ENCODE results near the gene RHCE. TPM values are rescaled to one million over a fixed set of nuclear protein-coding genes. Genes with fewer than 3 reads are reported as not detected.
A peak's percentile ranks its signal among the peaks of the same experiment; 100 is the strongest.

The RHCE gene
- total and polyA plus RNA-seq, 9 of the 15 experiments (the other 6 are each of a cell fraction or from before 2014, with no cell fraction given): 5.4 to 31.5 (median 12.6) TPM

GRCh38 chr1:25430967-25431881, 10.6 kb upstream of the RHCE start (continued):
- TF ChIP-seq TCF3 (CRISPR knock-in tag; IDR thresholded peaks at IDR 0.05) (0 out of 2 replicates have a peak, but pooled peaks have one; percentile 8), SIN3A (IDR thresholded peaks at IDR 0.05; ENCODE audit: borderline replicate concordance in 2 of 2, control insufficient read depth in 1 of 2, low read depth in 2 of 2, low read length in 2 of 2) (peak in 1 of 2 experiments; percentile 82; a peak in 3 of 4 replicates), ZNF57 (CRISPR knock-in tag; IDR thresholded peaks at IDR 0.05) (no peak), SMC3 (conservative IDR thresholded peaks at IDR 0.05; ENCODE audit: insufficient read depth, low read depth, low read length) (0 out of 2 replicates have a peak, but pooled peaks have one; percentile 11), KAT7 (CRISPR knock-in tag; IDR thresholded peaks at IDR 0.05; ENCODE audit: borderline replicate concordance) (peak; percentile 43; the same call in 1 of the 2 replicates), ZNF696 (CRISPR knock-in tag; conservative IDR thresholded peaks at IDR 0.05) (no peak), PPARD (CRISPR knock-in tag; IDR thresholded peaks at IDR 0.05) (no peak), CXXC5 (CRISPR knock-in tag; IDR thresholded peaks at IDR 0.05) (peak; percentile 81), ZNF507 (tag; conservative IDR thresholded peaks at IDR 0.05) (no peak), NFIC (IDR thresholded peaks at IDR 0.05) (peak; percentile 38; the same call in 1 of the 2 replicates), MYC (IDR thresholded peaks at IDR 0.05; ENCODE audit: low read depth, low read length) (peak; percentile 5; the same call in 1 of the 2 replicates), MYC (CRISPR knock-in tag; IDR thresholded peaks at IDR 0.05; ENCODE audit: borderline replicate concordance, low read depth) (no peak), HMGN3 (IDR thresholded peaks at IDR 0.05; ENCODE audit: borderline replicate concordance, extremely low read depth, insufficient read length, low read depth, low read length) (peak; percentile 44), HCFC1 (IDR thresholded peaks at IDR 0.05; ENCODE audit: low read depth, low read length) (0 out of 2 replicates have a peak, but pooled peaks have one; percentile 12), CTBP1 (IDR thresholded peaks at IDR 0.05; ENCODE audit: borderline replicate concordance) (peak; percentile 62), RBM22 (IDR thresholded peaks at IDR 0.05; ENCODE audit: low read depth, low read length, poor library complexity, severe bottlenecking) (peak; percentile 44), FOXK1 (CRISPR knock-in tag; IDR thresholded peaks at IDR 0.05; ENCODE audit: borderline replicate concordance) (no peak), CREB1 (IDR thresholded peaks at IDR 0.05) (no peak), CREB1 (CRISPR knock-in tag; IDR thresholded peaks at IDR 0.05) (0 out of 2 replicates have a peak, but pooled peaks have one; percentile 38), ZFP91 (CRISPR knock-in tag; IDR thresholded peaks at IDR 0.05) (peak; percentile 39; the same call in 1 of the 2 replicates), MAZ (CRISPR knock-in tag; conservative IDR thresholded peaks at IDR 0.05 in 1 of 2, IDR thresholded peaks at IDR 0.05 in 1 of 2) (peak in 1 of 2 experiments; percentile 41; a peak in 3 of 4 replicates)
- TF ChIP-seq, protein P1, sequence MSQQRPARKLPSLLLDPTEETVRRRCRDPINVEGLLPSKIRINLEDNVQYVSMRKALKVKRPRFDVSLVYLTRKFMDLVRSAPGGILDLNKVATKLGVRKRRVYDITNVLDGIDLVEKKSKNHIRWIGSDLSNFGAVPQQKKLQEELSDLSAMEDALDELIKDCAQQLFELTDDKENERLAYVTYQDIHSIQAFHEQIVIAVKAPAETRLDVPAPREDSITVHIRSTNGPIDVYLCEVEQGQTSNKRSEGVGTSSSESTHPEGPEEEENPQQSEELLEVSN (IDR thresholded peaks at IDR 0.05; ENCODE audit: borderline replicate concordance in 1 of 2, extremely low read depth in 1 of 2, insufficient read depth in 1 of 2, insufficient read length in 1 of 2, low read depth in 1 of 2, low read length in 1 of 2, poor library complexity in 1 of 2, severe bottlenecking in 1 of 2): peak in 1 of 2 experiments; percentile 44
- TF ChIP-seq, protein P2, sequence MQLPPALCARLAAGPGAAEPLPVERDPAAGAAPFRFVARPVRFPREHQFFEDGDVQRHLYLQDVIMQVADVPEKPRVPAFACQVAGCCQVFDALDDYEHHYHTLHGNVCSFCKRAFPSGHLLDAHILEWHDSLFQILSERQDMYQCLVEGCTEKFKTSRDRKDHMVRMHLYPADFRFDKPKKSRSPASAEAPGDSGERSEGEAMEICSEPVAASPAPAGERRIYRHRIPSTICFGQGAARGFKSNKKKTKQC (CRISPR knock-in tag; IDR thresholded peaks at IDR 0.05): peak; percentile 82; the same call in 1 of the 2 replicates

All from K562 (cell line).